Colonic mucosa (tissue), 4 donors: ENCODE measurements around the gene HMGN2. TPM values are rescaled to one million over a fixed set of nuclear protein-coding genes. Genes with fewer than 3 reads are reported as not detected.
A peak's percentile ranks its signal among the peaks of the same experiment; 100 is the strongest.

Source experiments
- DNase-seq: peaks from one replicate; pipeline ENCODE4 v3.0.0-alpha.2; 2020
- H3K27ac ChIP-seq: fragments of 200-600 bp; one replicate; pipeline ENCODE4 v1.8.0; 2021
- H3K27me3 ChIP-seq: fragments of 200-600 bp; one replicate; pipeline ENCODE4 v1.8.0; 2021
- H3K36me3 ChIP-seq: fragments of 200-600 bp; one replicate; pipeline ENCODE4 v1.8.0; 2021
- H3K4me1 ChIP-seq: fragments of 200-600 bp; one replicate; pipeline ENCODE4 v1.8.0; 2021; ENCODE audit warnings: mild to moderate bottlenecking
- H3K4me3 ChIP-seq: fragments of 200-600 bp; one replicate; pipeline ENCODE4 v1.8.0; 2021
- H3K9ac ChIP-seq, 2 donors: one replicate each; pipeline ENCODE4 v1.7.0; 2013; ENCODE audit warnings: control low read depth in 2 of 2, low read depth in 2 of 2, low read length in 2 of 2
- H3K9me3 ChIP-seq: fragments of 200-600 bp; one replicate; pipeline ENCODE4 v1.8.0; 2021
- CTCF ChIP-seq: fragments of 200-600 bp; IDR thresholded peaks from one replicate; pipeline ENCODE4 v1.8.0; 2022; ENCODE audit warnings: antibody characterized with exemption, mild to moderate bottlenecking
- intact Hi-C: fragments of 100-400 bp; cut with DNase I; formaldehyde crosslinking; loops from one replicate; pipeline ENCODE4 v1.14.1; 2022
- total RNA-seq, 2 donors: library from RNA; stranded (reverse); fragmentation: NEBNext Ultra II Directional in 1 of 2; extraction: Animal tissue kit (Norgen Biotek cat#: 25700) in 1 of 2; gene quantifications; one replicate each; pipeline ENCODE4 v1.2.1, GENCODE V29; 2021
- donor health status: healthy.
- donor health status: DM: no; HTN: no; CAD: no.
- donor health status: DM: no; HTN: no; CAD: no.

The HMGN2 gene
- total RNA-seq, result 100 to 1,000 TPM; 332 to 758 TPM

GRCh38 chr1:26472320-26472900 is at the start of gene HMGN2:
Gene HMGN2 (plus strand): TSS chr1:26472440. CDS start chr1:26472613, 173 bp downstream.
- intact Hi-C loops, result no loop called here
- H3K4me1 ChIP-seq, result peaks cover 20% of the 10 kb centered on the region

GRCh38 chr1:26429721-26430120 is 42.5 kb upstream of the HMGN2 start:
- H3K4me1 ChIP-seq, result peaks cover 13% of the 10 kb centered on the region
- no peaks in the 10 kb centered on the region for H3K36me3 ChIP-seq
- H3K9ac ChIP-seq, result no peak overlapping the region
- no peak overlapping the region for H3K27ac ChIP-seq
- intact Hi-C loops, result no loop called here
- H3K27me3 ChIP-seq, result no peaks in the 10 kb centered on the region
- no peak for TF ChIP-seq CTCF
- H3K4me3 ChIP-seq, result no peak overlapping the region
- H3K9me3 ChIP-seq, result no peaks in the 10 kb centered on the region
- no peak for DNase-seq

More at GRCh38 chr1:26472320-26472900, at the start of gene HMGN2:
- peak within 1 kb of the TSS; percentile 73 to 98 for H3K9ac ChIP-seq
- H3K27me3 ChIP-seq, result no peaks in the 10 kb centered on the region
- peak within 1 kb of the TSS; percentile 100 for H3K27ac ChIP-seq
- peak; percentile 96 for DNase-seq
- peaks cover 6% of the 10 kb centered on the region for H3K36me3 ChIP-seq
- no peak for TF ChIP-seq CTCF
- H3K9me3 ChIP-seq, result no peaks in the 10 kb centered on the region
- peak within 1 kb of the TSS; percentile 94 for H3K4me3 ChIP-seq

GRCh38 chr1:26431979-26432695 is 40.1 kb upstream of the HMGN2 start, which contains the start of gene DHDDS:
Gene DHDDS (plus strand): TSS chr1:26432321. CDS start chr1:26432946, 625 bp downstream.
- peak within 1 kb of the TSS; percentile 60 for H3K4me3 ChIP-seq
- no peak for TF ChIP-seq CTCF
- H3K36me3 ChIP-seq, result no peaks in the 10 kb centered on the region
- H3K9ac ChIP-seq, result peak within 1 kb of the TSS; percentile 72 to 79
- DNase-seq, result peak; percentile 98
- H3K9me3 ChIP-seq, result no peaks in the 10 kb centered on the region
- intact Hi-C loops, result no loop called here
- H3K27me3 ChIP-seq, result no peaks in the 10 kb centered on the region
- peak within 1 kb of the TSS; percentile 79 for H3K27ac ChIP-seq
- peaks cover 13% of the 10 kb centered on the region for H3K4me1 ChIP-seq

- no peaks in the 10 kb centered on the region for H3K27me3 ChIP-seq
- TF ChIP-seq CTCF, result no peak
- intact Hi-C loops, result no loop called here
- no peaks in the 10 kb centered on the region for H3K9me3 ChIP-seq
- H3K27ac ChIP-seq, result peak overlapping the region; percentile 79
- H3K36me3 ChIP-seq, result peaks cover 1% of the 10 kb centered on the region
- peak overlapping the region; percentile 60 for H3K4me3 ChIP-seq
- H3K4me1 ChIP-seq, result peaks cover 13% of the 10 kb centered on the region
- peak overlapping the region; percentile 72 to 79 for H3K9ac ChIP-seq
- peak; percentile 38 for DNase-seq
Measured at GRCh38 chr1:26432793-26433192, 39.4 kb upstream of the HMGN2 start.

- H3K36me3 ChIP-seq, result peaks cover 8% of the 10 kb centered on the region
- H3K4me1 ChIP-seq, result peaks cover 13% of the 10 kb centered on the region
- no peaks in the 10 kb centered on the region for H3K9me3 ChIP-seq
- intact Hi-C loops, result no loop called here
- H3K27me3 ChIP-seq, result no peaks in the 10 kb centered on the region
- peak overlapping the region; percentile 37 for H3K27ac ChIP-seq
- no peak for TF ChIP-seq CTCF
- no peak overlapping the region for H3K4me3 ChIP-seq
- no peak overlapping the region for H3K9ac ChIP-seq
- no peak for DNase-seq
Measured at GRCh38 chr1:26434161-26434752, 38.0 kb upstream of the HMGN2 start.
